Panc1 (cell line): Measurements from ENCODE around the gene WT1. TPM values are rescaled to one million over a fixed set of nuclear protein-coding genes. Genes with fewer than 3 reads are reported as not detected.
"Not testable (repeated sequence)": the region's sequence is repeated elsewhere in the genome, so short reads cannot be mapped to it uniquely, and the experiment has no call there.

Experiments
- ATAC-seq: fragments of 200-7000 bp; cut with Tn5 transposase; 2 replicates; pipeline ENCODE4 v1.9.1; 2020; ENCODE audit warnings: mild to moderate bottlenecking, moderate library complexity
- BruUV-seq: library from RNA; stranded (reverse); fragments of 400-500 nt; replicated peaks from 2 replicates; lab custom pipeline; 2021; lab: Mats Ljungman, UMichigan
- CTCF ChIA-PET: fragments of 300-600 bp; sonication (Branson Sonifier 250); formaldehyde crosslinking; loops from one replicate; lab custom pipeline; 2022; ENCODE audit warnings: antibody characterized with exemption; lab: Charles Lee
- POLR2A ChIA-PET: fragments of 300-600 bp; sonication (Branson Sonifier 250); formaldehyde crosslinking; loops from one replicate; lab custom pipeline; 2022; ENCODE audit warnings: antibody characterized with exemption; lab: Charles Lee
- DNase-seq: peaks from one replicate; pipeline ENCODE4 v3.0.0-alpha.2; 2010; ENCODE audit warnings: low read depth, low spot score
- H3K27ac ChIP-seq: 2 replicates; pipeline ENCODE4 v1.5.1; 2011; ENCODE audit warnings: mild to moderate bottlenecking, low read length, inconsistent platforms
- H3K27me3 ChIP-seq: fragments of 200-500 bp; sonication (Bioruptor generic); 2 replicates; pipeline ENCODE4 v1.6.0; 2014; ENCODE audit warnings: low read length, inconsistent platforms; ENCODE audit not compliant: control insufficient read depth, insufficient read depth
- H3K36me3 ChIP-seq: fragments of 200-500 bp; sonication (Bioruptor generic); 2 replicates; pipeline ENCODE4 v1.5.1; 2014; ENCODE audit warnings: inconsistent platforms, mild to moderate bottlenecking, low read length, moderate library complexity; ENCODE audit not compliant: control insufficient read depth, insufficient read depth
- H3K4me1 ChIP-seq: 2 replicates; pipeline ENCODE4 v1.5.1; 2011; ENCODE audit warnings: inconsistent platforms, mild to moderate bottlenecking, low read length, moderate library complexity; ENCODE audit not compliant: control insufficient read depth, insufficient read depth
- H3K4me3 ChIP-seq, 2 experiments: 2 replicates each; pipeline ENCODE4 v1.5.1; 2011 to 2012; ENCODE audit warnings: low read depth in 2 of 2, low read length in 2 of 2, mild to moderate bottlenecking in 2 of 2, inconsistent platforms in 1 of 2, moderate library complexity in 1 of 2
- H3K9me3 ChIP-seq: fragments of 200-500 bp; sonication (Bioruptor generic); 2 replicates; pipeline ENCODE4 v1.5.1; 2014; ENCODE audit warnings: low read depth, mild to moderate bottlenecking, inconsistent platforms, low read length, moderate library complexity; ENCODE audit not compliant: control insufficient read depth, insufficient read depth
- CTCF ChIP-seq: fragments of 450-650 bp; IDR thresholded peaks from 2 replicates; pipeline ENCODE4 v1.5.1; 2017; ENCODE audit warnings: mild to moderate bottlenecking
- POLR2AphosphoS5 ChIP-seq: IDR thresholded peaks from 2 replicates; pipeline ENCODE4 v1.6.1; 2012; ENCODE audit warnings: mild to moderate bottlenecking, low read depth, low read length, moderate library complexity
- REST ChIP-seq, 2 experiments: IDR thresholded peaks; 2 replicates each; pipeline ENCODE4 v1.6.1; 2011 to 2012; ENCODE audit warnings: low read depth in 2 of 2, control low read depth in 1 of 2, low read length in 1 of 2, mild to moderate bottlenecking in 1 of 2, moderate library complexity in 1 of 2; ENCODE audit not compliant: insufficient read depth in 1 of 2
- SIN3A ChIP-seq: IDR thresholded peaks from 2 replicates; pipeline ENCODE4 v1.6.1; 2012; ENCODE audit warnings: low read depth, mild to moderate bottlenecking, low read length, moderate library complexity, borderline replicate concordance; ENCODE audit not compliant: insufficient read depth
- TCF7L2 ChIP-seq: IDR thresholded peaks from 2 replicates; pipeline ENCODE4 v1.6.1; 2011; ENCODE audit warnings: mild to moderate bottlenecking, low read depth, low read length, inconsistent platforms
- in situ Hi-C: cut with HindIII; loops from 2 replicates; pipeline ENCODE4 v1.10.0; 2016; ENCODE audit warnings: low sequenced_read_pairs, low pct_unique_long_range_greater_than_20kb
- intact Hi-C: fragments of 100-400 bp; cut with micrococcal nuclease; formaldehyde crosslinking; loops from one replicate; pipeline ENCODE4 v1.10.0; 2022; ENCODE audit not compliant: unreplicated experiment
- total RNA-seq: library from RNA; stranded (reverse); gene quantifications from one replicate; pipeline ENCODE4 v1.2.1, GENCODE V29; 2021; ENCODE audit not compliant: unreplicated experiment

WT1 gene
- total RNA-seq, 1 experiment from 2014 or later = 15.9 TPM

GRCh38 chr11:32375826-32376225, 59.5 kb downstream of the WT1 start:
- DNase-seq (no peak), ATAC-seq (no peak)
- in situ Hi-C loops (no loop called here), intact Hi-C loops (no loop called here)
- no peak overlapping the region for H3K4me3 ChIP-seq
- no peak overlapping the region for H3K27ac ChIP-seq
- TF ChIP-seq REST (IDR thresholded peaks at IDR 0.05; ENCODE audit: insufficient read depth in 1 of 2, low read depth in 2 of 2, low read length in 1 of 2) (no peak), CTCF (no peak), SIN3A (no peak), TCF7L2 (no peak), POLR2AphosphoS5 (no peak)
- H3K4me1 ChIP-seq = no peaks in the 10 kb centered on the region
- BruUV-seq = no TSS peak
- H3K9me3 ChIP-seq = no peaks in the 10 kb centered on the region
- H3K36me3 ChIP-seq = no peaks in the 10 kb centered on the region
- no peaks in the 10 kb centered on the region for H3K27me3 ChIP-seq
- CTCF ChIA-PET = no interaction called here
- POLR2A ChIA-PET = interaction anchor here (0.6 kb wide), 1 partner anchor 17 kb away, joined by 3 read pairs; no protein-coding TSS in a partner anchor

- no TSS peak for BruUV-seq
- TF ChIP-seq TCF7L2 (no peak), POLR2AphosphoS5 (no peak), REST (IDR thresholded peaks at IDR 0.05; ENCODE audit: insufficient read depth in 1 of 2, low read depth in 2 of 2, low read length in 1 of 2) (no peak), CTCF (peak; percentile 85), SIN3A (no peak)
- in situ Hi-C loops (no loop called here), intact Hi-C loops (no loop called here)
- no peaks in the 10 kb centered on the region for H3K9me3 ChIP-seq
- no peak overlapping the region for H3K4me3 ChIP-seq
- H3K27ac ChIP-seq = no peak overlapping the region
- H3K27me3 ChIP-seq = no peaks in the 10 kb centered on the region
- DNase-seq (peak; percentile 13), ATAC-seq (peak; percentile 63; the same call in 1 of the 2 replicates)
- H3K4me1 ChIP-seq = no peaks in the 10 kb centered on the region
- CTCF ChIA-PET = no interaction called here
- no peaks in the 10 kb centered on the region for H3K36me3 ChIP-seq
- POLR2A ChIA-PET = no interaction called here
These were observed 61.1 kb downstream of the WT1 start for GRCh38 chr11:32374261-32374711.

- H3K36me3 ChIP-seq, H3K4me3 ChIP-seq, BruUV-seq, CTCF ChIA-PET, intact Hi-C loops, H3K27ac ChIP-seq, ATAC-seq, POLR2A ChIA-PET, in situ Hi-C loops, H3K9me3 ChIP-seq, DNase-seq, H3K4me1 ChIP-seq, H3K27me3 ChIP-seq: not testable (repeated sequence)
These were observed 65.4 kb downstream of the WT1 start for GRCh38 chr11:32369987-32370386.
